GM21737 (cell line): ENCODE measurements around the gene DHRS12.

ENCODE experiments used
- ATAC-seq: cut with Tn5 transposase; IDR thresholded peaks from one replicate; pipeline ENCODE4 v1.9.1; 2021; ENCODE audit warnings: mild to moderate bottlenecking, moderate library complexity; ENCODE audit not compliant: unreplicated experiment

The DHRS12 gene

DNA sequence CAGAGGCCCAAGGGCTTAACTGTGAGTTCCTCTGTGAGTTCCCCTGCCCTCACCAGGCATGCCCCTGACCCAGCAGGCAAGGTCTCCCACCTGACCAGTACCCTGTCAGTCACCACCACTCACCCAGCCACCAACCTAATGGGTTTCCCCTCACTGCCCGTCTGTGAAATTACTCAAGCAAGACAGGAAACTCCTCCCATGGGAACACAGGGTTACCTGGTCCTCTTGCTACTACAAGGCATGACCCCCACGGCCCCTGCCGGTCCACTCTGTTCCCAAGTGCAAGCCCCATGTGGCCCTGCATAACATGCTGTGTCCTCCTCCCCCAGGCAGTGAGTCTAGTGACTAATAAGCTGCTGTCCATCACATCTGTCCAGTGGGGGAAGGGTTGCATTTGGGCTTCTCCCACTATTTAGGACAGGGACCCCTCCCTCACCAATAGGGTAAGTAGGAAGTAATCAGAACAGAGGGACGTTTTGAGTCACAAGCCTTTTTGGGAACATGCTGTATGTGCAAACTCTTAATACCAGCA, 8.0 kb upstream of the DHRS12 start:
- ATAC-seq, result no peak

DNA sequence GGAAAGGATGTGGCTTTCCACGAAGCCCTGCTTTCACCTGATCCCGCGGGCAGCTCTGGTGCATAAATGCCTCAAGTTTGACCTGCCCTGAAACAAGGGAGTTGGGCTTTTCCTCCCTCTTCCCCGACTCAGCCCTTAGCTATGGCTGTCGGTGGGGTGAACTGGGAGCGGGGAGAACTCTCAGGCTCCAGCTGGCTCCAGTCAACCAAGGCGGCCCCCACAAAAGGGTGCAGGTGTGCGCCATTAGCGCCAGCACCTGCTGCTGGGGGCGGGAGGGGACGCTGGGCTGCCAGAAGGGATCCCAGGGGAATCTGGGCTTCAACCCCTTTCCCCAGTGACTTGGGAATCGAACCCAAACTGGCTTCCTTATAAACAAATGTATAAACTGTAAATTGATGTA, 7.1 kb upstream of the DHRS12 start:
- ATAC-seq, result no peak

DNA sequence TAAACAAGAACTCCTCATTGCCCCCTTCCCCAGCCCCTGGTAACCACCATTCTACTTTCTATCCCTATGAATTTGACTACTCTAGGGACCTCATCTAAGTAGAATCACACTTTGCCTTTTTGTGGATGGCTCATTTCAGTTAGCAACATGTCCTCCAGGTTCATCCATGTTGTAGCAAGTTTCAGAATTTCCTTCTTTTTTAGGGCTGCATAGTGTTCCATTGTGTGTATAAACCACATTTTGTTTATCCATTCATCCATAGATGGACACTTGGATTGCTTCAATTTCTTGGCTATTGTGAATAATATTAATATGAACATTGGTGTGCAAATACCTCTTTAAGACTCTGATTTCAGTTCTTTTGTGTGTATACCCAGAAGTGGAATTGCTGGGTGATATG, 4.8 kb upstream of the DHRS12 start:
- no peak for ATAC-seq

DNA sequence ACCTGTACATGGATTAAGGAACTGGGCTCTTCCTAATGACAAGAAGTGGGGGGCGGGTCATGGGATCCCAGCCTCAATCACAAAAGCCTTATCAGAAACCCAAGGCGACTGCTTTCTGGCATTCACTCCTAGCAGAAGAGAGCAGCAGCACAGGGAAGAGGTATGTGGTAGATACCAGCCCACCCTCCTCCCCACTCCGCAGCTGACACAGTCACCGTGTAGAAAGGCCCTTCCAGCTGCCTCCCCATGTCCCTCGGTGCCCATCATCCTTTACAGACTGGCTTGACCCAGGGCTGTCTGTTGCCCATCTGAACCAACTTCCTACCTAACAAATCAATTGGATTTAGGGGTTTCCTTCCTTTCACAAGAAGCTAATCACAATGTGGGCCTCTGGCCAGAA, 3.1 kb upstream of the DHRS12 start:
- ATAC-seq, result no peak

DNA sequence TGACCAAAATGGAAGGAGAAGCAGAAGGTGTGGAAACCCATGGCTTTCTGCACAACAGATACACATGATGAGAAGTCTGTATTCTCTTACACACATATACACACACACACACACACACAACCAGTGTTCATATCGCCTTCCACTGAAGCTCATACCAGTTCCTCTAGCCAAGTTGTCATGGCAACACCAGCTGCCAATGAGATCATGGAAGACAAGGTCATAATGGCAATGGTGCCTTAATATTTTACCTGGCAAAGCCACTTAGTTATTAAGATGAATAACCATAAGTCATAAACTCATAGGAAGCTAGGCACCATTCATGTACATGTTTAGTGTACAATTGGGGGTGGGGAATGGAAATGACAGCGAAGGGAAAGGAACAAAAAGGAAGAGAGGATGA, 2.6 kb upstream of the DHRS12 start:
- no peak for ATAC-seq

DNA sequence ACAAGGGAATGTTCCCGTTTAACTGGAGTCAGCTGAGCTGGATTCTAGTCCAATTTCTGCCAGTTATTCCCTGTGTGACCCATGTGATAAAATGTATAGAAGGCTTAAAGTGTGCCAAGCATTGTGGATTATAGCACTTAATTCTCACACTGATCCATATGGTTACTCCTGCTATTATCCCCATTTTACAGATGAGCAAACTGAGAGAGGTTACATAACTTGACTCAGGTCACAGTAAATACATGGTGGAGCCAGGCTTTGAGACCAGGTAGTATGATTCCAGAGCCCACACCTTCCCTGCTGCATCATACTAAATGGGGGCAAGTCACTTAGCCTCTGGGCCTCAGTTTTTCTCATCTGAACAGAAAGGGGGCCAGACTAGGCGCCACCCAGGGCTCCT, 2.0 kb upstream of the DHRS12 start:
- no peak for ATAC-seq

DNA sequence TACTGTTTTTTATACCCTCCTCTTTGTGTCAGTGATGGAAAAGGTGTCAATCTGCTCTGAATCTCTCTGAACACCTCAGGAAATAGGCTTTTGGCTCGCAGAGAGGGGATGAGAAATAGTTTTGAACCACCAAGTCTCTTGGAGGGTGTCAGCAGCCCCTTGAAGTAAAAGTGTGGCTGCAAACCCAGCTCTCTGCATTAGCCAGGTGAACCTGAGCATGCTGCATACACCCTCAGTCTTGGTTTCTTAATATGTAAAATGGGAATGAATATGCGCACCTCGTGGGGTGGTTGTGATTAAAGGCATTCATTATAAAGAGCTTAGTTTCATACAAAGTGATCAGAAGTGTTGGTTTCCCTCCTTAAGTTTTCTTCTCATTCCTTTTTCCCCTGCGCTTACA, 1.4 kb upstream of the DHRS12 start:
- no peak for ATAC-seq

DNA sequence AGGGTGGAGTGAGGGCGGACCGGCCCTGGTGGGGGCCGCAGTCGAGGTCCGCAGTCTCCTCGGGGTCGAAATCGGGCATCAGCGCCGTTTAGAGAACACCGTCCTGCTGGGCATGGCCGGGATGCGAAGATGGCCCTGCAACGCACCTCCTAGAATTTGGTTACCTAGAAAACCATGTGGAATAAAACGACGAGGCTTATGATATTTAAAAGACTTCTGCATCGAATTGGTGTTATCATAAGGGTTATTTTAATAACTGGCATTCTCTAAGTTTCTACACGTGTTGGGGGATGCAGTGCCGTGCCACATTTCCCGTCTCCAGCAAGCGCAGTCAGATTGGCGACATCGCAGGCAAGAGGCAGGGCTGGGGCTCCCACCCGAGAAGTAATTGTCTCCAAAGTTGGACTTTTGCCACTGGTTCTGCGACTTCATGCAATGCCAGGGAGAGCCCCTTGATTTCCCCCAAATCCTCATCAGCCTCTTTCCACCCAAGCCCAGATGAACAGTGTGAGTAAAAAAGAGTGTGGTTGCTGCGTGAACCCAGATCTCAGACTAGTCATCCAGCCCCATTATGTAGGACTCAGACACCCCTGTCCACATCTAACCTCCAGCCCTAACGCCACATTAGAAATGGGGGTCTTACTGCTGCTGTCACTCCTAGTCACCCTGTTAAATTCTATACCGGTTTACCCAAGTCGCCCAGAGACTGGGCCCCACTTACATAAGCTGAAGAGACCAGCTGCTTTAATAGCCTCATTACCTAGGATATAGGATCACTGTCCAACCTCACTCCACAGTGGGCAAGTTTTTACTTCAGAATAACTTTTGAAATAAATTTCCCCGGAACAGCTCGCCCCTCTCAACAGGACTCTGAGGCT, 571 bp upstream of the DHRS12 start:
- ATAC-seq, result no peak

DNA sequence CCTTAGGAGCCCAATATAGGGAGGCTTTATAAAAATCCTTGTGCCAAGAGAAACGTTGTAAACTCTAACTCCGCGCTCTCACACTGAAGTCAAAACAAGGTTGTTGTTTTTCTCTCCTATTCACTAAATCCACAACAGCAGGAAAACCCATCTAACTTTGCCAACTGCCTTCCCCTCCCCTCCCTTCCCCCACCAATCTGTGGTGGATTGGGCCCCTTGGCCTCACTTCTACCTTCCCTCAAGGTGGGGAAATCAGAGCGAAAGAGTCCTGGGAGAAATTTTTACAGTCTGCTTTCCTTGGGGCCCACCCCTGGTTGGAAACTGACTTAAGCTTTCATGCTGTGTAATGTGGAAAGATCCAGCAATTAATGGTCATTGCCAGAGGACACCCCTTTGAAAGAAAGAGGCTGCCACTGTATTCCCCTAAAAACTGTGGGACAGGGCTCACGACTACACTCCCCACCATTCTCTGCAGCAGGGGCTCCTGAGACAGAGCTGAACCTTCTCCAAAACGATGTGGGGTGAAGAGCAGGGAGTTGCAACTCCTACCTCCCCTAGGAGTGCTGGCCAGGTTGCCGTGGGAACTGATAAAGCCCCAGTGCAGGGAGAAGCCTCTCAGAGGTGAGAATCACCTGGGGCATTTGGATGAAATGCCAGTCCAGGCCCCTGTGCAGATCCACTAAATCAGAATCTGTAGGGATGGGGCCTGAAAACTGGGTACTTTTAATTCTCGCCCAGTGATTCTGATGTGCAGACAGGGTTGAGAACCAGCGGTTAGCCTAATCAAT, 1.1 kb downstream of the DHRS12 start:
- ATAC-seq, result no peak

DNA sequence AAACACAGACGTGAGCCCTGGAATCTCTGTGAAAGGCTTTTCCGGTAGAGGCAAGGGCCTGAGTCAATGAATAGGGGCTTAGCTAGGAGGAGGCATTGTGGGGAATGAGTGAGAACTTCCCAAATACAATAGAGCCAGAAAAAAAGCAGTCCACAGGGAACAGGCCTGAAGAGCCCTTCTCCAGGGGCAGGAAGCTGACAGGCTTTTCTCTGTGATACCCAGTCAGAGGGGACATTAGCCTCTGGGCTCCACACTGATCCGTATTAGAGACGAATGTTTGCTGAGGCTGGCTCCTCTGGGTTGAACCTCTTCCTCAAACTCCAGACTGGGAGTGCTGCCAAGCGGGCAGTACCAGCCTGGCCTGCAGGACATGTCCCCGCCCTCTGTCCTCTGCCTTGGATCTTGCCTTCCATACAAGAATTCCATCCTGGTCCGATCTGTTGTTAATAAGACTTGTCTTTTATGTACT, 2.3 kb downstream of the DHRS12 start:
- no peak for ATAC-seq

DNA sequence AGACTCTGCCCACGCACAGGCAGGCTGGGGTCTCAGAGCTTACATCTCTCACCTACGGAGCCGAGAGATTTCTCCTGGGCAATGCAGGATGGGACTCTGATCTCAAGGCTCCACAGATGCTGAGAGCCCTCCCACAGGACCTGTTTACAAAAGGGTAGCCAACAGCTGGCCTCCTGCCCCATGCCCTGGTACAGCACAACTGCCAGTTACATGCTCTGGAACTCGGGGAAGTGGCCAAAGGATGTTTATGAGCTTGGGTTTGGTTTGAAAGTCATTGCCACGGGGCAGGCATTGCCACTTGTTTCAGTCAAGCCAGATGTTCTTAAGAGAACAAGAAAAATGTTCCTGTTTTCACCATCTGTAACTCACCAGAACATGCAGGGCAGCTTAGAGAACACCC, 3.5 kb downstream of the DHRS12 start:
- no peak for ATAC-seq

DNA sequence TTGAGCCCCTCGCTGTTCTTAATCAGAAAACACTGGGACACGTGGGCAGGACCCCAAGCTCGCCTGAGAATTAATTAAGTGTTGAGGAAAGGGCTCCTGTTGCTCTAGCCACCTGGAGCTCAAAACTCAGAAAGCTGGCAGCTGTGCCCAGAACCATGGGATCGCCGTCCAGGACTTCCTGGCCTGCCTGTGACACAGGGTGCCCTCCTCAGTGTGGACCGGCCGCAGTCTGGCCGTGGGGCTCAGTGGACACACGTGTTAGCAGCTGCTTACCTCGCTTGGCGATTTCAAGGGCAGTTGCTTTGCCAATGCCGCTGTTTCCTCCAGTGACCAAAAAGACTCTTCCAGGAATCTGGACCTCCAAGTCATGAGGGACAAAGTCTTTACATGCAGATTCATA, 4.7 kb downstream of the DHRS12 start:
- ATAC-seq, result no peak

DNA sequence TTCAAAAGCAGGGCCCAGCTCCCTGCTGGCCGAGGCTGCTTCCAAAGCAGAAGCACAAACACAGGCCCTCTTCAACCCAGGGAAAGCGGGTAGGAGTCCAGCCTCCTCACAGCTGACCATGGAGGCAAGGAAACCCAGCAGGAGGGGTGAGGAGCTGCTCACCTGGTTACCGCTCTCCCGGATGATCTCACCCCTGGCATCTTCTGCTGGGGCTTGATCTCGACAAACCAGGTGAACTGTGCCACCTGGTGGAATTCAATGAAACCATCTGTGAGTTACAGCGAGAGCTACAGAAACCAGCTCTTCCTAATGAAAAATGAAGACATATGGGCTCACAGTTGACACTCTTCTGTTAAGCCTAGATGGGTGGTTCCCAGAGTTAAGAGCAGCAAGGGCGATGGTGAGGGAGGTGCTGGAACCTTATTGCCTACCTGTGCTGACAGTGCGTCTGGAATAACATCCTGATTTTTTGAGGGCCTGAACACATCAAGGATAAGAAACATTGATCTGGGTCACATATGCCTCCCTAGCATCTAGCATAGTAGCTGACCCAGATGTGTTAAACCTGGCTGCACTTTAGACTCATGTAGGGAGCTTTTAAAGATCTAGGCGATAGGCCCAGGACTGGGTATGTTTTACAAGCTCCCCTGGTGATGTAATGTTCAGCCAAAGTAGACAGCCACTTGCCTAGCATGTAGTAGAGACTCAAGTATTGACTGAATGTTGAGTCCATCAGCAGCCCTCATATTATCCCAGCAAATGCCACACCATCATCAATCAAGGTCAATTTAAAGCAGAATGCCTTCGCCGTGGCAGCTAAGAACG, 6.1 kb downstream of the DHRS12 start:
- ATAC-seq, result peak; percentile 39

DNA sequence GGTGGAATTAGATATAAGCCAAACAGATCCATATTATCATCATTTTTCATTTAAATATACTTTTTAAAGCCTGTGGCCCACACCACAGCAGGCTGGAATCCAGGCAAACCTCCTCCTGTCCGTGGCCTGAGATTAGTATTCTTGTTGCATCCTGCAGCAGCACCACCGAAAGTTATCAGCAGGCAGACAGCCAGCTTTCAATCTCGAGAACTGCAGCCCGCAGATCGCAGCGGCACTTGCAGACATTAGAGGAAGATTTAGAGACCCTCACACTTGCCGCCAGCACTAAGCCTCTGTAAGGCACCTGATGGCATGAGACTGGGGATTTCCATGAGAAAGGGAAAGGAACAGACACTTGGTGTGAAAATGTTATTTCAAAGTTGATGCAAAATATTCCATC, 7.4 kb downstream of the DHRS12 start:
- no peak for ATAC-seq

DNA sequence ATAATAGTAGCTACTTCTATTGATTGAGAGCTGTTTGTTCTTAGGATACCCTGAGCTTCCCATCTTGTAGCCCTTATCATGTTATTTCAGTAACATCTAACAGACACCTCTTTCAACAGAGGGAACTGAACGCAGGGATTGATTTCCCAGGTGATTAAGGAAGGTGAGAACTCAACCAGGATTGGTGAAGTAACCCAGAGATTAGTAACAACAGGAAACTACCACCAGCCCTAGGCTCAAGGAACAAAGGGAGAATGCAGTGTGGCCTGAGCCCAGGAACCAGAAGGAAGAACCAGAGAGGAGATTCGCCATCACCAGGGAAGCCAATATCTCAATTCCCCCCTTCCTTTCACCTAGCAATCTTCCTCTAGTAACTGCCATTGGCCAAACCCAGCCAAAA, 8.5 kb downstream of the DHRS12 start:
- ATAC-seq, result no peak

DNA sequence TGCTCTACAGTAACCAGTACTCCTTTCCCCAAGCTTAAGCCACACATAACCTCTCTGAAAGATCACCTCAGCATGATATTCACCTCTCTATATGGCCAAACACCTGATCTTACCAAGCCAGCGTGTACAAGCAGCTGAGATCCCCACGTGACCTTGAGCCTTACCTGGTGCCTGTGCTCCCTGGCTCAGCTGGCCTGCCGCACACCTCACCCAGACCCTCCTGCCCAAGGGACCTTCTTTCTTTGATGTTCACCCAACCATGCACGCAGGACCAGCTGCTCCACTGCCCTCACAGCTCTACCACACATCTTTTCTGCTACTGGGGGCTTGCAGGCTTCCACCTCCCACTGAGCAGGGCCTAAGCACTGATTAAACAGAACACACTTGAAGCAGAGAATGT, 9.0 kb downstream of the DHRS12 start:
- no peak for ATAC-seq

DNA sequence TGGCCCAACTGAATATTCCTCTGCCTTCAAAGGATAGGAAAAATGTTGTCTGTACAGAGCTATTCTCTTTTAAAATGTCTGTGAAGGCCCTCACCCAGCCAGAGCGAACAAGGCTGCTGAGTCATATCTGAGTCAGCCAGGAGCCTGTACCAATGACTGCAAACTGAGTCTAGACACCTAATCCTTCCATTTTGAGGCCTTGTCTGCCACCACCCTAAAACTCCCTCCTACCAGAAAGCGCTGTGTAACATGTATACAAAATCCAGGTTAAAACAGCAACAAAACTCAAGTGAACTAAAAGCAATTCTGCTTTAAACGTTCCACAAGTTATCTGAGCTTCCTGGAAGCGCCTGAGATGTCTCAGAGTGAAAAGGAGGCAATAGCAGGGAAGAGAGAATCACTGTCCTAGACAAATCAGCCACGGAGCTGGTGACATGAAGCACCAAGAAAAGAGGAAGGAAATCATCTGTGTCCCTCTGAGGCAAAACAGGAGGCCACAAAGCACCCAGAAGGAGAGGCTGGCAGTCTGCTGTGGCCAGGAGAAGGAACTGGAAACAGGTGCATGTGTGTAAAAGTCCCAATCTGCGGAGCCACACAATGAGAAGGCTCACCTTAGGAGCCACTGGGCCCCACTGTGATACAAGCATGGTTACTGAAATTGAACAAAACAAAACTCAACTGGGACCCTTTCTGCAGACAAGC, 10.2 kb downstream of the DHRS12 start:
- peak; percentile 65 for ATAC-seq

DNA sequence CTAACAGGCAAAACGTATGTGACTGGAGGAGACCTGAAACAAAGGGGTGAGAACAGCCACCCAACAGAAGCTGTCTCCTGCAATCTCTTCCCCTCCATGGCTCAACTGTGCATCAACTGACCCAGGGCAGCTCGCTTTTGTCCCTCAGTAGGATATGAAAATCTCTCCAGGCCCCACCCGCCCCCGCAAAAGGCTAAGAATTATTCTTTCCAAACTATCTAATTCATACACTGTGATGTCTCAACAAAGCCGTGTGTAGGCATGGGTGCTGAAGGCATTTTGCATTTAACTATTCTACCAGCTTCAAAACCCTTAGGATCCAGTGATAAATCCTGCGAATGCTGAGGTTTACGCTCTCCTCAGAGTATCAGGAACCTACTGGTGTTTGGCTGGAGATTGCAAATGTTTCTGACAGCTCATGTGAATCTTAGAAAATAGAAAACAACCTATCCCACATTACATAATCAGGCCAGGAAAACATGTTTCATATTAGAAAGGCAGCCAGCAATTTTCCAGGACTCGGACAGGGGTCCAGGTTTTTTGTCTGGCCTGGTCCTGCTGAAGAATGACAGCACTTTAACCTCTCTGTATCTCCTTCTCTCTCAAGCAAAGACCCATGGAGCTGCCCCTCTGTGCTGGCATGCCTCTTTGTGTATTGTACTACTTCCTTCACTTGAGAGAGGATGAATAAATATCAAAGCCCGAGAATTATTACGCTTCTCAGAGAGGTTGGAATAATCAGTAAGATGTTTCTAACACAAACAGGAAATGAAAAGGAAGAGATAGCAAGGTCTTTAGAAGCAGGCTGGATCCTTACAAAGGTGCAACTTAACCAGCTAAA, 17.3 kb downstream of the DHRS12 start:
- no peak for ATAC-seq

DNA sequence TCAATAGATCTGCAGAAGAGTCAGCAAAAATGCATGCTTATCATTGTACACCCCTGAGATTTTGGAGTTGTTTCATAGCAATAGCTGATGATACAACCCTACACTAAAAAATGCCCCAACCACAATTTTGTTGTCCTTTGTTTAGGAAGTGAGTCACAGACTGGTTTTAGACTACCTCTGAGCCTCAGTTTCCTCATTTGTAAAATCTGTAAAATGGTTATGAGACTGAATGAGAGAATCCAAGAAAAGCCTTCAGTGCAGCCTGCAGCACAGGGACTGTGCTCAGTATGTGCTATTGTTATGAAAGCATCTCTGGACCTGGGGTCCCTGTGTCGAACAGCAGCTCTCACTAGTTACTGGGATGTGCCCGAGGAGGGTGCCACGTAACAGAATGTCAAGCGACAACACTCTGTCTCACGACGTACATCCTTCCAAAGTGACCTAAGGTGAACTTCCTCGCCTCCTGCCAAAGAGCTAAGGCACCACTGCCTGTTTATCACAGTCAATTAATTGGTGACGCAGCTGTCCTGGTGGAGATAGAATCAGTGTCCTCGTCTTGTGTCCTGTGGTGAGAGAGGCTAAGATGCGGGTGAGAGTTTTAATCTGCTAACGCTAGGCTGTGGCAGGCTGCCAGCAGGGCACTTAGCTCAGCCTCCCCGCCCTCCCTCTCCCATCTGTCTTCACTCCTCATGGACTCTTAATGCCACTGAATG, 18.1 kb downstream of the DHRS12 start:
- no peak for ATAC-seq
